ENCODE results near the gene ACTL10.
"Not testable (repeated sequence)": the region's sequence is repeated elsewhere in the genome, so short reads cannot be mapped to it uniquely, and the experiment has no call there.

Gene ACTL10

GRCh38 chr20:33666293-33667244 lies at the start of gene ACTL10:
Gene ACTL10, plus strand, starts transcription at chr20:33666943. Its CDS starts 555 bp downstream, at chr20:33667498.
- DNase-seq, result peak; percentile 61

GRCh38 chr20:33621717-33622400 lies 44.9 kb upstream of the ACTL10 start:
- no peak for DNase-seq

DNA sequence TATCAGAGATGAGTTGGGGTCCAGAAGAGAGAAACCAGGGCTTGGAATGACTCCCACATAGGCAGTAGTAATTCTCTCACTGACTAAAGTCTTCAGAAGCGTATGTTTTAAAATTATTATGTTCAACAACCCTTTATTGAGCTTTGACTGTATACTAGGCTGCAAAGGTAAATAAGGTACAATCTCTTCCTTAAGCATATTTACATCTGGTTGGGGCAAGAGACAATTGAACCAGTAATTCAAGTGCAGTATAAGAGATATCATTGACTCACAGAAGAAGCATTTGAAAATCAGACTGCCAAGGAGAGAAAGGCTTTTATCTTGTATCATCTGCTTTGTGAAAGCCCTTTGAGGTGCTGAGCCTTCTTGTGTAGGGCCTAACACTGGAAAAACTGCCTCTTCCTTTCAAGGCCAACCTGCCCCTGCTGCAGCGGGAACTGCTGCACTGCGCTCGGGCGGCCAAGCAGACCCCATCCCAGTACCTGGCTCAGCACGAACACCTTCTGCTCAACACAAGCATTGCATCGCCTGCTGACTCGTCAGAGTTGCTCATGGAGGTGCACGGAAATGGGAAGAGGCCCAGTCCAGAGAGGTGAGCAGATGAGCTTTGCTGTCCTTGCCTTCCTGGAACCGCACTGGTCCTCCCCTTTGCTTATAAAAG lies 43.9 kb upstream of the ACTL10 start:
- DNase-seq, result no peak

DNA sequence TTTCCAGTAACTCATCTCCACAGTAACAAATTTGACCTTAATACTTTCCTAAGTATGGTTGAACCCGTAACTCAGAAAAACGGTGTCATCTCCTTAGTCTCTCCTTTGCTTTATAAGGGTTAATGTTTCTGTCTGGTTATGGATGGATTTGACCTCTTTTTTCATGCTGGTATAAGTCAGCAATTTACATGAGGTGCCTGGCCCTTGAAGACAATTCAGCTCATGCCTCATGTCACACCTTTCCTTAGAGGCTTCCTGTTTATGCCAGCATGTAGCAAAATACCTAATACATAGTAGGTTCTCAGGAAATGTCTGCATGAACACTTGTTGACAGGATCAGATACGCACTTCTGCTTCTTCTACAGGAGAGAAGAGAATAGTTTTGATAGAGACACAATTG lies 42.3 kb upstream of the ACTL10 start:
- DNase-seq, result no peak

DNA sequence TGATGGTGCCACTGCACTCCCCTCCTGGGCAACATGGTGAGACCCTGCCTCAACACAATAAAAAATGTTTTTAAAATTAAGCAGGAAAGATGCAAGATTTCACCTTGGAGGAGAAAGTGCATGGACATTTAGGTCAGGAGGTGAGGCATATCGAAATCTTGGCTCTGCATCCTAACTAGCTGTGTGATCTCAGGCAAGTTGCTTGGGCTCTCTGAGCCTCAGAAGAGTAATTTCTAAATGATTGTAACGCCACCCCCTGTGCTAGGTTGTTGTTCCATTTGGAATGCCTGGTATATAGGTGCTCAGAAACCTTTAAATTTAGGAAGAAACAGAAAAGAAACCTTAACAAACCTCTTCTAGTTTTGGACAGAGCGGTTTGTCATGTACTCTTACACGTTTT lies 40.6 kb upstream of the ACTL10 start:
- no peak for DNase-seq

DNA sequence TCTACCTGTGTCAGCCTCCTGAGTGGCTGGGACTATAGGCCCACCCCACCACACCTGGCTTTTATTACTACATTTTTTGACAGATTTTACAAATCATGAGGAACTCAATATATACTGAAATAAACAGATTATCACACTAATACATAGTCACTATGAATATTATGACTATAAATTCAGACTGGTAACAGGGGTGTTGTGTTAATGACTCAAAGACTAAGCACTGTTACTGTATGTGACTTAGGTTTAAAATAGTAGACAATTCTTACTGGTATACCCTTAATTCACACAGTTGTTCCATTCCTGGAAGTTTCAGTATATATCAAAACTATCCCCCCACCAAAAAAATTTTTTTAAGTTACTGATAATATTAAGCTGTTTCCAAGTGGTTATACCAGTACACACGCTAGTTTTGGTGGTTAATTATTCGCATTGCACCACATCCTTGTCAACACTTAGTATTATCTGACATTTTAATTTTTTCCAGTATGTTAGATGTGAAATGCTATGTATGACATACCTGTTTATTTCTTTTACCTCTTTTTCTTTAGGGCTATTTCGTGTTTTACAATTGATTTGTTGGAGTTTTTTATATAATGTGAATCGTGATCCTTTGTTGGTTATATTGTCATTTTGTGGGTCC lies 39.0 kb upstream of the ACTL10 start:
- DNase-seq, result no peak

DNA sequence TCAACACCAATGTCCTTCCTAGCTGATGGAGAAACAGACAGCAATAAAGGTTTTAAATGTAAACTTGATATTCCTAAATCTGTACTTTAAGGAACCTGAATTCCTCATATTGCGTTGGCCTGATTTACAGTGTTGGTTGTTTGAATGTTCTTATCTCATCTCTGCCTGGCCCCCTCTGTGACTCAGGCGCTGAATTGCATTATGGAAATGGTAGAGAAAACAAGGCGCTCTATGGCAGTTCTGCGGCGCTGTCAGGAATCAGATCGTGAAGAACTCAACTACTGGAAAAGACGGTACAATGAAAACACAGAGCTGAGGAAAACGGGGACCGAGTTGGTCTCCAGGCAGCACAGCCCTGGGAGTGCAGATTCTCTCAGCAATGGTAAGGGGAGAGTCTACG lies 37.2 kb upstream of the ACTL10 start:
- no peak for DNase-seq

- no peak for DNase-seq
Measured at GRCh38 chr20:33629979-33630378, 36.8 kb upstream of the ACTL10 start.

DNA sequence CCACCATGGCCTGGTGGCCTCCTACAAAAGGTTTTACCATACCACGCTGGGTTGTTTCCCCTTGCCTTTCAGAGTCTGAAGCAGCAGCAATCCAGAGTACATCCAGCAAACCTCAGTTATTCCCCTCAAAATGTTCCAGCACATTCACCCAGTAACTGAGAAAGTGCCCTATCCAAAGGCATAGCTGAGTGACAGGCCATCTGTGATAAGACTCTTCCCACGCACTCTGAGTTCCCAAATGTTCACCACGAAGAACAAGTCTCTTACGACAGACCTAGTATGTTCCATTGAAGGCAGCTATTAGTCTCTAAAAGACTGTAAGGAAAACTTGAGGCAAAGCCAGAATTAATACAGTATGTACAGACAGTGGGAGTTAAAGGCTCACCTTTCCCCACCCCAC lies 36.2 kb upstream of the ACTL10 start:
- DNase-seq, result no peak

DNA sequence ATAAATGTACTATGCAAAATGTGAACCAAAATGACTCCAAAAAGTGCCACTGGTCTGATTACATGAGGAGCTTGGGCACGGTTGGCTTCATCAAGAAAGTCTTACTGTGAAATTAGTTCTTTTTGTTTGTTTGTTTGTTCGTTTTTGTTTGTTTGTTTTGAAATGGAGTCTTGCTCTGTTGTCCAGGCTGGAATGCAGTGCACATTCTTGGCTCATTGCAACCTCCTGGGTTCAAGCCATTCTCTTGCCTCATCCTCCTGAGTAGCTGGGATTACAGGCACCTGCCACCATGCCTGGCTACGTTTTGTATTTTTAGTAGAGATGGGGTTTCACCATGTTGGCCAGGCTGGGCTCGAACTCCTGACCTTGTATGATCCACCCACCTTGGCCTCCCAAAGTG lies 34.8 kb upstream of the ACTL10 start:
- DNase-seq, result not testable (repeated sequence)

DNA sequence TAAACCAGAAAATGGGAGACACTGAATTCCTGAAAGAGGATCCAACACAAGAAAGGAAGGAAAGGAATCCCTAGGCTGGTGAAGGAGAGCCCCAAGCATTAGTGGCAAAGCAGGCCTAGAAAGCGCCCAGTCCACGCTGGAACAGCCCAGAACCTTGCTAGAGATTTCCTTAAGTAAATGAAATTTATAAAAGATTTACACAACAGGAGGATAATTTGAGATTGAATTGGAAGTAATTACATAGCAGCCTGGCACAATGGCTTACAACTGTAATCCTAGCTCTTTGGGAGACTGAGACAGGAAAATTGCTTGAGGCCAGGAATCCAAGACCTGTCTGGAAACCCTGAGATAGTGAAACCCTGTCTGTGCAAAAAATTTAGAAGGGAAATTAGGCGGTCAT lies 31.4 kb upstream of the ACTL10 start:
- no peak for DNase-seq

GRCh38 chr20:33636776-33637175 lies 30.0 kb upstream of the ACTL10 start:
- DNase-seq, result no peak

DNA sequence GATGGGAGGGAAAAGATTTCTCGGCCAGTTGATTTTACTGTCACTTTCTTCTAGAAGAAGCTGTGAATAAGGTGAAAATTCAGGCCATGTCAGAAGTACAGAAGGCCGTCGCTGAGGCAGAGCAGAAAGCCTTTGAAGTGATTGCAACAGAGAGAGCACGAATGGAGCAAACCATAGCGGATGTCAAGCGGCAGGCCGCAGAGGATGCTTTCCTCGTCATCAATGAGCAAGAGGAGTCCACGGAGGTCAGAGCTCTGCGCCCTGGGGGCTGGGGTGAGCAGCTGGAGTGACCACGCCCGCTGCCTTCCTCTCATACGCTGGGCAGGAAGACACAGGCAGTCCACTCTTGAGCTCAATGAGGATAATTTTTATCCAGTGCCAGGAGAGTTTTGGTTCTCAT lies 26.5 kb upstream of the ACTL10 start:
- DNase-seq, result no peak

DNA sequence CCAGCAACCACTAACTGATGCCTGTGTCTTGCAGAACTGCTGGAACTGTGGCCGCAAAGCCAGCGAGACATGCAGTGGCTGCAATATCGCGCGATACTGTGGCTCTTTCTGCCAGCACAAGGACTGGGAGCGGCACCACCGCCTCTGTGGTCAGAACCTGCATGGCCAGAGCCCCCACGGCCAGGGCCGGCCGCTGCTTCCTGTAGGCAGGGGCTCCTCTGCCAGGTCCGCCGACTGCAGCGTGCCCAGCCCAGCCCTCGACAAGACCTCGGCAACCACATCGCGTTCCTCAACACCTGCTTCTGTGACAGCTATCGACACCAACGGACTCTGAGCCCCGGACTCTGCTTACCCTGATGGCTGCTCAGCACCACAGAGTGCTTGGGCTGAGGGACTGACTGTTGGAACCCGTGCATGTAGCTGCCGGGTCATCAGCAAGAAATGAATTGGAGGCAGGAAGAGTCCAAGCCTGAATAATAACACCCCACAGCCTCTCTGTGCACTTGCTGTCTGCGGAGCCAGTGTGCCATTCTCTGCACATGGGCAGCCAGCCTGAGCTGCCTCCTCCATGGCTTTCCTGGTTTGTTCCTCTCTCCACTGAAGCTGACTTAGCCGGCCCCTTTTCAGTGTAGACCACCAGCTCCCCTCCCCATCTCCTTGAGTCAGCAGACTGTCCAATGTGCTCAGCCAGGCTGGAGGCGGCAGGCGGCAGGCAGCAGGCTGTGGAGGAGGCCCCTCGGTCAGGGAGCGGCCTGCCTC lies 22.3 kb upstream of the ACTL10 start:
- no peak for DNase-seq

DNA sequence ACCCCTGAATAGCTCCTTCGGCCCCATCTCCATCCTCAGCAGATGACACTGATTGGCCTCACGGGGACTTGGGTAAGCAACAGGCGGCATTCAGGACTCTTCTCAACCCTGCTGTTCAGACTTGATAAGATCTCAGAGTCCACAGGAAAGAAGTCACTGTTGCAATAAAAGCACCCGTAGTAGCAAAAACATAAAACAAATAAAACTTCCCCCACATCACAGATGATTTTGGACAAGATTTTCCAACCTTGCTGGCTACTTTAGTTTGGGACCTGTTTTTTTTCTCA lies 21.7 kb upstream of the ACTL10 start:
- DNase-seq, result no peak

DNA sequence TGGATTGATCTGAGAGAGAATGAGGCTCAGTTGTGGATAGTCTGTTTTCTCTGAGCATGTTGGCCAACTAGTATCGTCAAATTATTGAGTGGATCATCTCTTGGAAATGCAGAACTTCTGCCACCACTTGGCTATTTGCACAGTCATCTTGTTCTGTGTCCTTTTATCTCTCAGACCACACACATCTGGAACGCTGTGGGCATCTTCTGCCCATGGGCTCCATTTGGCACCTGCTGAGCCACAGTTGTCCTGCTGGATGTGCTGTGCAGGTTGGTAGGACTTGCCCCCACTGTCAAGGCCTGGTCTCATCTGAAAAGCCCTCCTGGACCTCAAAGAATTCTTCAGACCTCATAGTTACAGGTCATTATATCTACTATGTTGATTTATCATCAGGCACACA lies 21.3 kb upstream of the ACTL10 start:
- DNase-seq, result no peak

DNA sequence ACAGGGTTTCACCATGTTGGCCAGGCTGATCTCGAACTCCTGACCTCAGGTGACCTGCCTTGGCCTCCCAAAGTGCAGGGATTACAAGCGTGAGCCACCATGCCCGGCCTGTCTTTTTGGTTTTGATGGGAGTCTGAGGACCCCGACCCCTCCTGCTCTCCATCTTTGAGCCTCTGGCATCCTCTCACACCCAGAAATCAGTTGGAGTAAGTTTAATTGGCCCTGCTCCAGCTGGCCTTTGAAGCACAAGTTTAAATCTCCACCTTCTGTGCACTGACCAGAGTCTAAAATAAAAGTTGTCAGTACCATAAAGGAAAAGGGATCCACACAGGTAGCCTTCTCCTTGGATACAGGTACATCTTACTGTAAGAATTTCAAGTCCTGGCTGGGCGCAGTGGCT lies 20.6 kb upstream of the ACTL10 start:
- DNase-seq, result no peak

GRCh38 chr20:33646959-33647602 lies 19.7 kb upstream of the ACTL10 start:
- DNase-seq, result not testable (repeated sequence)

DNA sequence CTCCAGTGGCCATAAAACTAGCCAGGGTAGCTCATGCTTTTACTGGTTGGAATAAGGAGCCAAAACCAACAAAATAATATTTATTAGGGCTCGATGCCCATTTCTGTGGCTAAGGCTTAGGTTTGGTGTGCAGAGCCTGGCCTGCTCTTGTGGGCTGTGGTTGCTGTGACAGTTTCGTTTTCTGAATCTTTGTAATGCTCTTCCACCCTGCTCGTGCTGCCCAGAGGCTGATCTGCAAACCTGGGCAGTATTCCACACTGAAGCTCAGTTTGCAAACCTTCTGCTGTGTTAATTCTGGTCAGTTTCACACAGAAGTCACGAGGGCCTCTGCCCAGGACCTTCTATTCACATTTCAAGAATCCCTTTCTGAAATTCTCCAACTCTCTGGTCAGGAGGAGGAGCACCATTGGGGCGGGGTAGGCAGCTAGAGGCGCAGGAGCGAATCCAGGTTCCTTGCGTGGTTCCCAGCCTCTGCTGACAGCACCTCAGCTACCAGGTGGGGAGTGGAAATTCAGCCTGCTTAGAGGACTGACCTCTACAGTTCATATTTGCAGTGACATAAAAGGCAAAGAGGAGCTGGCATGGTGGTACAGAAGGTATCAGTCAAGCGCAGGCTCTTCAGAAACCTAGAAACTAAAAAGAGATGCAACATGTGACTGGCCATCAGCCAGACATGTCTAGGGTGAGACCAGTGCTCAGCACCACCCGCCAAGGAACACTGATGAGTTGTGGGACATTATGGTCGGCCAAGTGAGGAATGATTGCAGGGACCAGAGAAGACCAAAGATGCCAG lies 18.9 kb upstream of the ACTL10 start:
- no peak for DNase-seq

DNA sequence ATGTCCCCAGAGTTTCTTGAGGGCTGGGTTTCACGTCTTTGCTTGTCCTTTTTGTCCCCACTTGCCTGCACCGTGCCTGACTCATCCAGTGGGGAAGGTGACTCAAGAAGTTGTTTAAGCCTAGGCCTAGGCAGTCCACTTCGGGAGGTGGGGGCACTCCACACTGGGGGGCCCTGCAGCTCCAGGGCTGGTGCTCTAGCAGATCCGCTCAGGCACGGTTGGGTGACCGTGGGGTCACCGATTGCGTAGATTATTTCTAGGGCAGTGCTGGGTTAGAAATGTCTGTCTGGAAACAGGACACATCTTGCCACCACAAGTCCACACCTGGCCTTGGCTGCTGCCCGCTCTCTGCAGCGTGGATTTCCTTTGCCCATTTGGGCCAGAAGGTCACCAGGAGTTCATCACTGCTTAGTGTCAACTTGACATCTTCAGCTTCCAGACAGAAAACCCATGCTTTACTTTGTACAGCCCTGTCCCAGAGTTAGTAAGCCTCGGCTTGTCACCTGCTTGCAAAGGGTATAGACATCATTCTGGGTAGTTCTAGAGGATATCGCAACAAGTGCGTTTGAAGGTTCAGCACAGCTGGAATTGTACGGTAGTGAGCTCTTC lies 18.2 kb upstream of the ACTL10 start:
- no peak for DNase-seq

GRCh38 chr20:33649201-33649681 lies 17.5 kb upstream of the ACTL10 start:
- DNase-seq, result no peak
